Psoas muscle (tissue), 8 donors: ENCODE measurements around the gene DNAL1. TPM values are rescaled to one million over a fixed set of nuclear protein-coding genes. Genes with fewer than 3 reads are reported as not detected.

Source experiments
- ATAC-seq, 4 donors: fragments of 200-7000 bp; cut with Tn5 transposase; one replicate each; pipeline ENCODE4 v1.9.1; 2020; ENCODE audit warnings: moderate library complexity in 3 of 4, mild to moderate bottlenecking in 2 of 4
- DNase-seq, 2 donors: peaks; one replicate each; pipeline ENCODE4 v3.0.0-alpha.2; 2020
- H3K27ac ChIP-seq: fragments of 200-600 bp; one replicate; pipeline ENCODE4 v1.8.0; 2022
- H3K27me3 ChIP-seq, 3 donors: fragments of 200-600 bp in 1 of 3; one replicate each; pipeline versions ENCODE4 v1.6.1 to v1.8.0; 2013 to 2022; ENCODE audit warnings: low read length in 2 of 3, mild to moderate bottlenecking in 2 of 3, moderate library complexity in 1 of 3; ENCODE audit not compliant: insufficient read depth in 3 of 3
- H3K36me3 ChIP-seq, 2 donors: fragments of 200-600 bp in 1 of 2; one replicate each; pipeline versions ENCODE4 v1.6.1 to v1.8.0; 2013 to 2022; ENCODE audit warnings: low read depth in 1 of 2, mild to moderate bottlenecking in 1 of 2, moderate library complexity in 1 of 2; ENCODE audit not compliant: insufficient read depth in 1 of 2
- H3K4me1 ChIP-seq: fragments of 200-600 bp; one replicate; pipeline ENCODE4 v1.8.0; 2022
- H3K4me3 ChIP-seq: fragments of 200-600 bp; one replicate; pipeline ENCODE4 v1.8.0; 2022; ENCODE audit warnings: mild to moderate bottlenecking
- H3K9me3 ChIP-seq: fragments of 200-600 bp; one replicate; pipeline ENCODE4 v1.8.0; 2022
- CTCF ChIP-seq: fragments of 200-600 bp; IDR thresholded peaks from one replicate; pipeline ENCODE4 v1.8.0; 2022; ENCODE audit warnings: antibody characterized with exemption
- WGBS, 3 donors: extraction: QIAGEN DNeasy Blood & Tissue Kit; methylation state at CpG; one replicate each; pipeline versions ENCODE4 v1.1.6 to v1.1.7; 2013; 5-methylcytosine and 5-hydroxymethylcytosine counted together
- intact Hi-C, 2 donors: fragments of 100-400 bp; cut with DNase I; formaldehyde crosslinking; loops; one replicate each; pipeline versions ENCODE4 v1.11.0 to v1.14.2; 2022
- polyA plus RNA-seq, 3 donors: library from polyadenylated mRNA; stranded (reverse); fragments of 200-250 nt; gene quantifications; one replicate each; pipeline ENCODE4 v1.2.3, GENCODE V29; 2013
- total RNA-seq, 4 donors: library from RNA; stranded (reverse); fragmentation: NEBNext Ultra II Directional in 2 of 4; extraction: Animal tissue kit (Norgen Biotek cat#: 25700) in 2 of 4; gene quantifications; one replicate each; pipeline versions ENCODE4 v1.2.1 to v1.2.4, GENCODE V29; 2021 to 2023
- donor health status: healthy with polysubstance abuse.
- donor health status: DM: no; HTN: no; CAD: no; lungs with moderate emphysema.
- donor health status: Bipolar disorder and iron deficiency.
- donor health status: healthy.
- donor health status: DM: yes; HTN: yes; CAD: no.
- donor health status: DM: no; HTN: no; CAD: no.
- donor health status: DM: no; HTN: no; CAD: no.
- donor health status: DM: yes; HTN: yes; CAD: no.

DNAL1 gene
- total and polyA plus RNA-seq, 7 donors, result 4.3 to 20.0 (median 6.4) TPM

- intact Hi-C loops, result no loop called here
- Histone ChIP-seq H3K27me3 (no peaks in the 10 kb centered on the region), H3K27ac (peak overlapping the region; percentile 96), H3K4me1 (peaks cover 97% of the 10 kb centered on the region), H3K36me3 (no peaks in the 10 kb centered on the region), H3K4me3 (no peak overlapping the region), H3K9me3 (no peaks in the 10 kb centered on the region)
- DNase-seq (no peak), ATAC-seq (no peak)
- no peak for TF ChIP-seq CTCF
- 9 to 11% (median 10%) methylated on average over 3 of the region's 3 CpGs for WGBS, 3 donors
These were observed 105.7 kb downstream of the DNAL1 start for GRCh38 chr14:73750531-73750901.

GRCh38 chr14:73751157-73751691, 106.4 kb downstream of the DNAL1 start:
- DNase-seq (no peak), ATAC-seq (peak in 2 of 4 donors; percentile 26 to 28)
- no peaks in the 10 kb centered on the region for H3K9me3 ChIP-seq
- H3K4me1 ChIP-seq, result peaks cover 97% of the 10 kb centered on the region
- H3K27me3 ChIP-seq, result no peaks in the 10 kb centered on the region
- H3K36me3 ChIP-seq, result no peaks in the 10 kb centered on the region
- intact Hi-C loops, result no loop called here
- no peak for TF ChIP-seq CTCF
- WGBS, 3 donors, result 22 to 42% (median 31%) methylated on average over 7 of the region's 7 CpGs
- H3K4me3 ChIP-seq, result no peak overlapping the region
- peak overlapping the region; percentile 96 for H3K27ac ChIP-seq

- WGBS, 3 donors, result 21 to 36% (median 23%) methylated on average over 7 of the region's 7 CpGs
- ATAC-seq (peak; percentile 37 to 52 (median 46)), DNase-seq (peak; percentile 63 to 82)
- H3K9me3 ChIP-seq, result no peaks in the 10 kb centered on the region
- intact Hi-C loops, result loop anchor here in 1 of 2 donors (2.0 kb wide), 1 partner anchor 22 kb away; no protein-coding TSS in a partner anchor
- peaks cover 97% of the 10 kb centered on the region for H3K4me1 ChIP-seq
- peak; percentile 28 for TF ChIP-seq CTCF
- no peaks in the 10 kb centered on the region for H3K36me3 ChIP-seq
- H3K27ac ChIP-seq, result peak overlapping the region; percentile 96
- no peaks in the 10 kb centered on the region for H3K27me3 ChIP-seq
- no peak overlapping the region for H3K4me3 ChIP-seq
These were observed 107.7 kb downstream of the DNAL1 start for GRCh38 chr14:73752297-73752992.

Other genes with a start within 250 kb of the DNAL1 start
- 10 to 100 TPM; 21.8 to 26.4 (median 25.2) TPM for gene NUMB, start 186.4 kb upstream of the DNAL1 start, total RNA-seq
- gene NUMB, start 186.4 kb upstream of the DNAL1 start, polyA plus RNA-seq, result 10 to 100 TPM; 12.5 to 25.9 (median 17.3) TPM
- 1 to 10 TPM; 3.9 to 5.7 (median 5.7) TPM for gene RIOX1, start 154.1 kb upstream of the DNAL1 start, total RNA-seq
- 1 to 10 TPM; 3.5 to 4.0 (median 3.8) TPM for gene RIOX1, start 154.1 kb upstream of the DNAL1 start, polyA plus RNA-seq
- gene ACOT1, start 107.8 kb upstream of the DNAL1 start, total RNA-seq, result 10 to 100 TPM in 2 of 4 donors, 1 to 10 TPM in 2; 3.1 to 19.5 (median 10.5) TPM
- 10 to 100 TPM in 1 of 3 donors, 1 to 10 TPM in 2; 6.1 to 12.9 (median 7.4) TPM for gene ACOT1, start 107.8 kb upstream of the DNAL1 start, polyA plus RNA-seq
- gene HEATR4, start 86.0 kb upstream of the DNAL1 start, total RNA-seq, result under 1 TPM in 2 of 4 donors, not detected in 2; 0.10 to 0.24 TPM
- gene HEATR4, start 86.0 kb upstream of the DNAL1 start, polyA plus RNA-seq, result under 1 TPM; 0.03 to 0.08 (median 0.03) TPM
- 100 to 1,000 TPM in 1 of 4 donors, 10 to 100 TPM in 3; 34.3 to 153 (median 62.2) TPM for gene ACOT2, start 75.8 kb upstream of the DNAL1 start, total RNA-seq
- 10 to 100 TPM; 31.2 to 86.1 (median 68.4) TPM for gene ACOT2, start 75.8 kb upstream of the DNAL1 start, polyA plus RNA-seq
- under 1 TPM; 0.25 to 0.60 (median 0.32) TPM for gene ACOT4, start 53.1 kb upstream of the DNAL1 start, total RNA-seq
- gene ACOT4, start 53.1 kb upstream of the DNAL1 start, polyA plus RNA-seq, result 1 to 10 TPM in 1 of 3 donors, under 1 TPM in 2; 0.11 to 2.5 (median 0.16) TPM
- gene ACOT6, start 32.5 kb upstream of the DNAL1 start, total RNA-seq, result not detected
- not detected for gene ACOT6, start 32.5 kb upstream of the DNAL1 start, polyA plus RNA-seq
- gene PNMA1, start 69.4 kb downstream of the DNAL1 start, total RNA-seq, result 10 to 100 TPM in 3 of 4 donors, 1 to 10 TPM in 1; 9.3 to 27.0 (median 17.0) TPM
- gene PNMA1, start 69.4 kb downstream of the DNAL1 start, polyA plus RNA-seq, result 10 to 100 TPM; 11.0 to 28.8 (median 19.6) TPM
- 10 to 100 TPM; 12.3 to 23.8 (median 20.4) TPM for gene PTGR2, start 206.8 kb downstream of the DNAL1 start, total RNA-seq
- gene PTGR2, start 206.8 kb downstream of the DNAL1 start, polyA plus RNA-seq, result 10 to 100 TPM in 2 of 3 donors, 1 to 10 TPM in 1; 7.9 to 11.5 (median 11.2) TPM
- 10 to 100 TPM; 13.1 to 22.7 (median 21.1) TPM for gene ZNF410, start 241.9 kb downstream of the DNAL1 start, total RNA-seq
- 10 to 100 TPM; 16.0 to 40.6 (median 26.9) TPM for gene ZNF410, start 241.9 kb downstream of the DNAL1 start, polyA plus RNA-seq